Measurements from ENCODE around the gene KLHL29.

The KLHL29 gene

GRCh38 chr2:23594460-23594825, 209.5 kb downstream of the KLHL29 start:
- Histone ChIP-seq H3F3A (ENCODE audit: control insufficient read depth, insufficient read depth) (no peaks in the 10 kb centered on the region), H4K20me1 (ENCODE audit: control insufficient read depth, insufficient read depth, low read depth, low read length) (no peaks in the 10 kb centered on the region), H3K79me2 (ENCODE audit: control insufficient read depth, low read length) (no peaks in the 10 kb centered on the region), H3K4me2 (ENCODE audit: low read length) (no peak overlapping the region), H3K9me2 (replicated peaks; ENCODE audit: control insufficient read depth, low read length) (no peaks in the 10 kb centered on the region), H3K27me3 (ENCODE audit: control insufficient read depth, low read length) (no peaks in the 10 kb centered on the region), H3K9me3 (ENCODE audit: control insufficient read depth, insufficient read depth, low read length) (no peaks in the 10 kb centered on the region), H3K4me1 (ENCODE audit: control insufficient read depth, low read length) (no peaks in the 10 kb centered on the region), H3K27ac (ENCODE audit: low read depth, low read length) (no peak overlapping the region), H3K4me3 (ENCODE audit: low read length) (no peak overlapping the region), H3K36me3 (ENCODE audit: control insufficient read depth, low read length) (no peaks in the 10 kb centered on the region)
- TF ChIP-seq EZH2phosphoT487 (IDR thresholded peaks at IDR 0.05; ENCODE audit: borderline replicate concordance, low read length) (no peak), CTCF (IDR thresholded peaks at IDR 0.05; ENCODE audit: low read depth, low read length, poor library complexity, severe bottlenecking) (no peak)

DNA sequence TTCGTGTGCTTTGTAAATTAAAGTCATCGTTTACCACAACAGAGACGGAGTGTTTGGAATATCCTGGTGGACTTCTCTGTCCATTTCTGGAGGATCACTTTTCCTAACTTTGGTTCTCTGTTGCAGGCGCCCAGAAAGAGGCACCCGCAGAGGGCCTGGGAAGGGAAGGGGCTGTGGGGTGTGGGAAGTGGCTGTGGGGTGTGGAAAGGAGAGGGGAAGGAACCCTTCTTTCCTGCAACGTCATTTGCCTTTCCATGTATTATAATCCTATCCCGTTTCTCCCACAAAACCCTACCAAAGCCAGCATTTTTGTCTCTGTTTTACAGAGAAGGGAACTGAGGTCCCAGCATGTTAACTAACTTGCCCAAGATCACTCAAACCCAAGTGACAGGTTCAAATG, 210.0 kb downstream of the KLHL29 start:
- no peaks in the 10 kb centered on the region for H3K36me3 ChIP-seq (ENCODE audit: control insufficient read depth, low read length)
- H3K79me2 ChIP-seq (ENCODE audit: control insufficient read depth, low read length), result no peaks in the 10 kb centered on the region
- H3K4me2 ChIP-seq (ENCODE audit: low read length), result no peak overlapping the region
- H3K4me3 ChIP-seq (ENCODE audit: low read length), result no peak overlapping the region
- H3K4me1 ChIP-seq (ENCODE audit: control insufficient read depth, low read length), result no peaks in the 10 kb centered on the region
- H3F3A ChIP-seq (ENCODE audit: control insufficient read depth, insufficient read depth), result no peaks in the 10 kb centered on the region
- no peaks in the 10 kb centered on the region for H3K9me3 ChIP-seq (ENCODE audit: control insufficient read depth, insufficient read depth, low read length)
- H3K27me3 ChIP-seq (ENCODE audit: control insufficient read depth, low read length), result no peaks in the 10 kb centered on the region
- no peaks in the 10 kb centered on the region for H4K20me1 ChIP-seq (ENCODE audit: control insufficient read depth, insufficient read depth, low read depth, low read length)
- TF ChIP-seq EZH2phosphoT487 (IDR thresholded peaks at IDR 0.05; ENCODE audit: borderline replicate concordance, low read length) (no peak), CTCF (IDR thresholded peaks at IDR 0.05; ENCODE audit: low read depth, low read length, poor library complexity, severe bottlenecking) (no peak)
- H3K27ac ChIP-seq (ENCODE audit: low read depth, low read length), result no peak overlapping the region
- H3K9me2 ChIP-seq (replicated peaks; ENCODE audit: control insufficient read depth, low read length), result no peaks in the 10 kb centered on the region

DNA sequence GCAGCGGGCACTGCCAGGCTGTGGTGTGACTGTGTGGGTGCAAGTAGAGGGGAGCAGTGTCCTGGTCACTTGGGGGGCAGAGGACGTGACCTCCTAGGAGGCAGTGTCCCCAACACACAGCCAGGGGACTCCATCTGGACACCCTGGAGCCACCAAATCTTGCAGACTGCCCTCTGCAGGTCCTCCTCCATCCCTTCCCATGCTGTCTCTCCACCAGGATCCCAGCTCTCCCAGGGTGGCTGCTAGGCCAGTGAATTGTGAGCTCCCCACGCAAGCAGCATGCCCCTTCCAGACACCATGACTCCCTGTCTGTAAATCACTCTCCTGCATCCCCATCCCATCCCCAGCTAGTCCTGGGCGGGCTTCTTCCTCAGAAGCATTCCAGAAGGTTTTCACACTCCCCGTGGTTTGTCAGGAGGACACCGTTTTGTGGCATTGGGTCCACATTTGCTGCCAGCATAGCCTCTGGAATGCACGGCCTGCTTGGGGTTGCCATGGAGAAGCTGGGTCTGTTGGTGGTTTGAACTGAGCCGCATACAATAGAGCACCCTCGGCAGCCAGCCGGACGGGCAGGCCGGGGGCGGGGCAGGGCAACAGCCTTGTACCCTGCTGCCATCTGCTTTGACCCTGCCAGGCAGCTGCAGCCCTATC, 210.7 kb downstream of the KLHL29 start:
- Histone ChIP-seq H4K20me1 (ENCODE audit: control insufficient read depth, insufficient read depth, low read depth, low read length) (no peaks in the 10 kb centered on the region), H3F3A (ENCODE audit: control insufficient read depth, insufficient read depth) (no peaks in the 10 kb centered on the region), H3K9me3 (ENCODE audit: control insufficient read depth, insufficient read depth, low read length) (no peaks in the 10 kb centered on the region), H3K4me3 (ENCODE audit: low read length) (no peak overlapping the region), H3K27ac (ENCODE audit: low read depth, low read length) (no peak overlapping the region), H3K4me2 (ENCODE audit: low read length) (no peak overlapping the region), H3K9me2 (replicated peaks; ENCODE audit: control insufficient read depth, low read length) (no peaks in the 10 kb centered on the region), H3K4me1 (ENCODE audit: control insufficient read depth, low read length) (no peaks in the 10 kb centered on the region), H3K36me3 (ENCODE audit: control insufficient read depth, low read length) (no peaks in the 10 kb centered on the region), H3K27me3 (ENCODE audit: control insufficient read depth, low read length) (no peaks in the 10 kb centered on the region), H3K79me2 (ENCODE audit: control insufficient read depth, low read length) (no peaks in the 10 kb centered on the region)
- TF ChIP-seq EZH2phosphoT487 (IDR thresholded peaks at IDR 0.05; ENCODE audit: borderline replicate concordance, low read length), result no peak
- TF ChIP-seq CTCF (IDR thresholded peaks at IDR 0.05; ENCODE audit: low read depth, low read length, poor library complexity, severe bottlenecking), result no peak
